Stimulated activated CD8-positive, alpha-beta memory T cell treated with anti-CD3 and anti-CD28 coated beads, Interleukin-7, amount 100 ng/mL, for 48 hours (primary cell): Measurements from ENCODE around the gene AKAP13.
"Not testable (repeated sequence)": the region's sequence is repeated elsewhere in the genome, so short reads cannot be mapped to it uniquely, and the experiment has no call there.

Experiments used
- DNase-seq, 2 donors: peaks; one replicate each; pipeline ENCODE4 v3.0.0-alpha.2; 2020; ENCODE audit warnings: low read depth in 1 of 2; ENCODE audit errors: extremely low read depth in 1 of 2

Gene AKAP13

DNA sequence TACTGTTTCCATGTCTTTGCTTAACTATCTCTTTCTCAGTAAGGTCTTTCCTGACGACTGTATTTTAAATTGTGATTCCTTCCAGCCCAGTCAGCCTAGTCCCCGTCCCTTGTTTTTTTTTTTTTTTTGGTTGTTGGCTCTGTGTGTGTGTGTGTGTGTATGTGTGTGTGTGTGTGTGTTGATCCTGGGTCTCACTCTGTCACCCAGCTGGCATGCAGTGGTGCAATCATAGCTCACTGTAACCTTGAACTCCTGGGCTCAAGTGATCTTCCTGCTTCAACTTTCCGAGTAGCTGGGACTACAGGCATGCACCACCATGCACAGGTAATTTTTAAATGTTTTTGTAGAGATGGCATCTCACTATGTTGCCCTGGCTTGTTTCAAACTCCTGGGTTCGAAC is 31.3 kb upstream of the AKAP13 start:
- not testable (repeated sequence) for DNase-seq

- no peak for DNase-seq
Observed at GRCh38 chr15:85350395-85350794, 30.0 kb upstream of the AKAP13 start.

- not testable (repeated sequence) for DNase-seq
Observed at GRCh38 chr15:85351501-85351900, 28.9 kb upstream of the AKAP13 start.

GRCh38 chr15:85351965-85352364 is 28.4 kb upstream of the AKAP13 start:
- no peak for DNase-seq

DNA sequence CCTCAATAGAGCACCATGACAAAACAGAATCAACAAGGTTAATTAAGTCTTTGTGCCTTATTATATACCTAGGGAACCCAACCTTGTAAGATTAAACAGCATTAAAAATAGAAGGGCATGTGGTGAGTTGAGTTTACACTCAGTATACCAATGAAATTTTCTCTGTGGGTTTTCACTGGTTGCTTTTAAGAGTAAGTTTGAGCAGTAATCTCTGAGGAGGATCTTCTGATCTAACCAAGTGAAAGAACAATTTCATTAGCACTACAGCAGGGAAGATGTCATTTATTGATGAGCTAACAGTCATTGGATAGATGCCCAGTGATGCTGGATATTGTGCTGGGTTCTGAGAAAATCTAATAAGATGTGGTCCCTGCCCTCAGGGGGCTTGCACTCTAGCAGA is 26.9 kb upstream of the AKAP13 start:
- no peak for DNase-seq

GRCh38 chr15:85354461-85354860 is 25.9 kb upstream of the AKAP13 start:
- DNase-seq, result no peak

GRCh38 chr15:85354948-85355347 is 25.5 kb upstream of the AKAP13 start:
- DNase-seq, result no peak

GRCh38 chr15:85356276-85356675 is 24.1 kb upstream of the AKAP13 start:
- no peak for DNase-seq

GRCh38 chr15:85361323-85361722 is 19.1 kb upstream of the AKAP13 start:
- DNase-seq, result no peak

DNA sequence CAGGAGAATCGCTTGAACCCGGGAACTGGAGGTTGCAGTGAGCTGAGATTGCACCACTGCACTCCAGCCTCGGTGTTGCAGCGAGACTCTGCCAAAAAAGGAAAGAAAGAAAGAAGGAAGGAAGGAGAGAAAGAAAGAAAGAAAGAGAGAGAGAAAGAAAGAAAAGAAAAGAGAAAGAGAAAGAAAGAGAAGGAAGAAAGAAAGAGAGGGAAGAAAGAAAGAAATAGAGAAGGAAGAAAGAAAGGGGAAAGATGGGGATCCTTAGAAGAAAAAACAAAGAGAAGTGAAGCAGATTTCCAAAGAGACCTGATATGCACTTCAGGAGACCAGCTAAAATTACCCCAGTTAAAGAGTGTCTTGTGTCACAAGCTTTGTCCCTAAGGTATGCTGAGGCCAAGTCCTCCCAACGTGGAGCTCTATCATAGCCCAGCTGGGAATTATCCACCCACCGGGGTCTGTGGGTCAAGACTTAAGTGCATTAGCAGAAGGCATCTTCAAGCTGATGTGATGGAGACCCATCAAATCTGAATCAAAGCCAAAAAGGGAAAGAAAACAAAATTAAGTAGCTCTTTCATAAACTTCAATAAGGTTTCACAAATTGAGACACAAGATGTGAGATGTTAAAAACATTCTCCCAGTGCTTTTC is 17.8 kb upstream of the AKAP13 start:
- no peak for DNase-seq

- DNase-seq, result no peak
Observed at GRCh38 chr15:85365980-85366379, 14.4 kb upstream of the AKAP13 start.

- no peak for DNase-seq
Observed at GRCh38 chr15:85367741-85368140, 12.7 kb upstream of the AKAP13 start.

- DNase-seq, result no peak
Observed at GRCh38 chr15:85374831-85375230, 5.6 kb upstream of the AKAP13 start.

DNA sequence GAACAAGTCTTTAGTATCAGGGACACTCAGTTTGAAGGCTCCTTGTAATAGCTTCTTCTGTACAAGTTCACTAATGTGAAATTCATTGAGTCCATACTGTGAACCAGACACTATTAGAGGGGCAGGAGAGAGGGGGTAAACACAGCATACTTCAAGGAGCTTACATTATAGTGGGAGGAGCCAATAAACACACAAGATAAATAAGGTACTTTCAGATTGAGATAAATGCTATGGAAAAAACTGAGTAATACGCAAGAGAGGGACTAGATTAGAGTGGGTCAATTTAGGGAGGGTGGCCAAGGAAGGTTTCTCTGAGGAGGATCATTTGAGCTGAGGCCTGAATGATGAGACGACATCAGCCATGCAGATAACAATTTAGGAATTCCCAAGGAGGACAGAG is 3.1 kb upstream of the AKAP13 start:
- DNase-seq, result no peak

DNA sequence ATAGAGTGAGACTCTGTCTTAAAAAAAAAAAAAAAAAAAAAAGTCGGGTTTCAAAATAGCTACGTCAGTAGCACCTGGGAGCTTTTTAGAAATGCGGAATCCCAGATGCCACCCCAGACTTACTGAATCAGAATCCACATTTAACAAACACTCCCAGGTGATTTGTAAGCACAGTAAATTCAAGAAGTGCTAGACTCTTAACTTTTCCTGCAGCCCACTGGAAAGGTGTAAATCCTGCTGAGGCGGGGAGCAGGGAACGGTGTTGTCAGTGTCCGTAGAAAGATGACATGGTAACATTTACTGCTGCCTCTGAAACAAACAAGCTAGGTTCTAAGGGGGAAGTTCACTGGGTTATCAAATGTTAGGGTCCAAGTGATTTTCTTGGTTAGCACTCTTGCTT is 2.4 kb upstream of the AKAP13 start:
- no peak for DNase-seq

DNA sequence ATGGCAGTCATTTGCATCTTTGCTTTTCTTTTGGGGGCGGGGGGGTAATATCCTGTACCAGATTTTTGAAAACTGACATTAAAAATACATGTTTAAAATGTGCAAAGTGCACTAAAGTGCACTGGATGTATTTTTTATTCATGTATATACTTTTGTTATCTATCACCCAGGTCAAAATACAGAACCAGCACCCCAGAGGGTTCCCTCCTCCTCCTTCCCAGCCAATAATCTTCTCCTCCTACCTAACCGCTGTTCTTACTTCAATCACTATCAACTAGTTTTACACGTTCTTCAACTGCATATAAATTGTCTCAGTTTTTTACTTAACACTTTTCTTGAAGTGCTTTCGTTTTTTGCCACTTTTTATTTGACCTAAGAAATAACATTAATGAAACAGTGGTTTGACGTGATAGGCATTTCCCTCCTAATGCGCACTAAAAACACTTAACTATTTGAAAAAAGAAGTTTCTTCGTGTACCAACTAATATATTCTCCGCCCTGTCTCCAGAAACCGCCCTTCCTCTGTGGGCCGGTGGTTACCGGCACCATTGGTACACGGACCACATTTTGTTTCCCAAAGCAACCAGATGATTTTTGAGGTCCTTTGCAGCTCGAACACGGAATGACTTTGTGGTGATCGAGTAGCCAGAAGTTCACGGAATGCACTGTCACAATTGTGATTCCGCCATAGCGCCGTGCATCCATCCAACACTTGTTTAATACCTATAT is 836 bp upstream of the AKAP13 start:
- DNase-seq, result peak; percentile 15 to 20

GRCh38 chr15:85380812-85381642 is 624 bp downstream of the AKAP13 start:
- peak; percentile 31 to 32 for DNase-seq

- DNase-seq, result no peak
Observed at GRCh38 chr15:85381850-85382751, 1.7 kb downstream of the AKAP13 start.

GRCh38 chr15:85382942-85383341 is 2.5 kb downstream of the AKAP13 start:
- no peak for DNase-seq

DNA sequence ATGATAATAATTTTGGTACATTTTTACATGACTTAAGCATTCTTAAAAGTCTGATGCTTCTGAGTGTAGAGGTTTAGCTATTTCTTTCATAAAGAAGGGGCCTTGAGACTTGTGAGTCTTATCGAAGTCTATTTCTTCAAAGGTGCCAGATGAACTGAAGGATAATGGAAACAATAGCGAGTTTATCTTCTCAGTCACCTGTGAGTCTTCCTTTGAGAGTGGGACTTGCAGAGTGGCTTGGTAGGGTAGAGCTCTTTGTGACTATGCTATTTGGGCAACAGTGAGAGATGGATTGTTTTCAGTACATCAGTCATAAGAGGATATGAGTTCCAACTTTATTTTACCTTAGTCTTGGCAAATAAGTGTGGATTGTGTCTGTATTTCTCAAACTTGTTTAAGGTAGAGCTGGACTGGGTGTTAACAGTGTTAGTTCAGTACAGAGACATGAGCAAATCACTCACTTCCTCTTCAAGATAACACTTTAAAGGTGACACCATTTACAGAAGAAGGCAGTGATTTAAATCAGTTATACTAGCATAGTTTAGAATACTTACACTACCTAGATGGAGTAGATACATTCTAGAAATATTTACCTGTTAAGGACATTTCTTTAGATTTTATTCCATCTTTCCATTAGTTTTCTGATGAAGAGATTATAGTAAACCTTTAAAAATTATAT is 3.2 kb downstream of the AKAP13 start:
- DNase-seq, result no peak
